RWPE2 (cell line): ENCODE data around the gene DBP.

Experiments used
- ATAC-seq: fragments of 200-7000 bp; cut with Tn5 transposase; 3 replicates; pipeline ENCODE4 v1.9.1; 2021; ENCODE audit warnings: low read depth
- DNase-seq: peaks from one replicate; pipeline ENCODE4 v3.0.0-alpha.2; 2020; ENCODE audit warnings: low spot score
- H3K27ac ChIP-seq: fragments of 450-650 bp; 2 replicates; pipeline ENCODE4 v1.5.1; 2017; ENCODE audit warnings: mild to moderate bottlenecking; ENCODE audit not compliant: poor library complexity, severe bottlenecking
- H3K27me3 ChIP-seq: fragments of 250-450 bp; sonication (Bioruptor Pico); 2 replicates; pipeline ENCODE4 v1.5.1; 2021; ENCODE audit warnings: mild to moderate bottlenecking, moderate library complexity; ENCODE audit not compliant: insufficient read depth, poor library complexity, severe bottlenecking
- H3K36me3 ChIP-seq: fragments of 250-450 bp; sonication (Bioruptor Pico); 2 replicates; pipeline ENCODE4 v1.5.1; 2020; ENCODE audit warnings: low read depth, mild to moderate bottlenecking, moderate library complexity
- H3K4me1 ChIP-seq: fragments of 250-450 bp; sonication (Bioruptor Pico); 2 replicates; pipeline ENCODE4 v1.5.1; 2021; ENCODE audit warnings: mild to moderate bottlenecking, moderate library complexity; ENCODE audit not compliant: insufficient read depth, poor library complexity, severe bottlenecking
- H3K4me3 ChIP-seq: fragments of 250-450 bp; sonication (Bioruptor Pico); 2 replicates; pipeline ENCODE4 v1.5.1; 2021; ENCODE audit warnings: mild to moderate bottlenecking, moderate library complexity; ENCODE audit not compliant: severe bottlenecking
- H3K9me3 ChIP-seq: fragments of 250-450 bp; sonication (Bioruptor Pico); 2 replicates; pipeline ENCODE4 v1.5.1; 2021; ENCODE audit warnings: mild to moderate bottlenecking, moderate library complexity; ENCODE audit not compliant: severe bottlenecking
- TF ChIP-seq, protein P1 (sequence below): fragments of 450-650 bp; IDR thresholded peaks from one replicate; pipeline ENCODE4 v1.5.1; 2017; ENCODE audit warnings: mild to moderate bottlenecking, moderate library complexity; ENCODE audit not compliant: poor library complexity, severe bottlenecking

The DBP gene

DNA sequence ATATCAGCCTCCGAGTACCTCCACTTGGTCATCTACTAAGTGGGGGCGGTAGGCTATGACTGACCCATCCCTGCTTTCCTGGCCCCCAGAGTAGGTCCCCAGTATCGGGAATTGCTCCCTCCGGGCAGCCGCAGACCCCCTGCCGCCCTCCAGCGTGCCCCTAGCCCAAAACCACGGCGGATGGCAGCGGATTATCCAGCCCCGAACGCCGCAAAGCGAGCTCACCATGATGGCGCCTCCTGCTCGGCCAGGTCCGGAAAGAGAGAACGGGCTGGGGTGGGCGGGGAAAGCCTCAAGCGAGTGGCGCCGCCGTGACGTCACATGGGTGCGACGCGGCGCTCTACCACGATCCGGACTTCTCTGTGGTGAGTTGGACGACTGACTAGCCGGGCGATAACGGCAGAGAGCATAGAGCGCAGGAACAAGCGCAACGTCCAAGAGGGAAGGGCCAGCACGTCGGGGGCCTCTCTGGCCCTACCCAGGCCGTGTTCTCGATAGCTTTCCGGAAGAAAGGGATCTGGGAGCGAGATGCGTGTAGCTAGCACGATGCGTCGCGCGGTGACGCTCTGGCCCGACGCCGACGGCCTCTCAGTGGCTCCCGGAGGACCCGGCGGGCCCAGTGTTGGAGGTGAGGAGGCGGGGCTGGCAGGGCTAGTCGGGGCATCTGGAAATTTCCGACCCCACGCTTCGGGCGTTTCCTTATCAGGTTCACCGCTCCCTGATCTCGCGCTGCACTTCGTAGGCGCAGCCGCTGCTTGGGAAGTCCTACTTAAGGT, 18.1 kb downstream of the DBP start, which contains the start of the genes RPL18 and SPHK2:
Gene RPL18, minus strand, starts transcription at position 263 of the 776 bp plus-strand sequence. Its CDS starts 35 bp downstream, at position 228.
Gene SPHK2, plus strand, starts transcription at position 591 of the 776 bp plus-strand sequence. CDS start 1,009 bp downstream, outside the sequence.
- Histone ChIP-seq H3K27me3 (no peaks in the 10 kb centered on the region), H3K4me1 (peaks cover 33% of the 10 kb centered on the region), H3K36me3 (peaks cover 40% of the 10 kb centered on the region), H3K9me3 (no peaks in the 10 kb centered on the region), H3K4me3 (peak within 1 kb of the TSS; percentile 77), H3K27ac (peak within 1 kb of the TSS; percentile 78)
- ATAC-seq (peak; percentile 74), DNase-seq (peak; percentile 97)
- TF ChIP-seq, protein P1, sequence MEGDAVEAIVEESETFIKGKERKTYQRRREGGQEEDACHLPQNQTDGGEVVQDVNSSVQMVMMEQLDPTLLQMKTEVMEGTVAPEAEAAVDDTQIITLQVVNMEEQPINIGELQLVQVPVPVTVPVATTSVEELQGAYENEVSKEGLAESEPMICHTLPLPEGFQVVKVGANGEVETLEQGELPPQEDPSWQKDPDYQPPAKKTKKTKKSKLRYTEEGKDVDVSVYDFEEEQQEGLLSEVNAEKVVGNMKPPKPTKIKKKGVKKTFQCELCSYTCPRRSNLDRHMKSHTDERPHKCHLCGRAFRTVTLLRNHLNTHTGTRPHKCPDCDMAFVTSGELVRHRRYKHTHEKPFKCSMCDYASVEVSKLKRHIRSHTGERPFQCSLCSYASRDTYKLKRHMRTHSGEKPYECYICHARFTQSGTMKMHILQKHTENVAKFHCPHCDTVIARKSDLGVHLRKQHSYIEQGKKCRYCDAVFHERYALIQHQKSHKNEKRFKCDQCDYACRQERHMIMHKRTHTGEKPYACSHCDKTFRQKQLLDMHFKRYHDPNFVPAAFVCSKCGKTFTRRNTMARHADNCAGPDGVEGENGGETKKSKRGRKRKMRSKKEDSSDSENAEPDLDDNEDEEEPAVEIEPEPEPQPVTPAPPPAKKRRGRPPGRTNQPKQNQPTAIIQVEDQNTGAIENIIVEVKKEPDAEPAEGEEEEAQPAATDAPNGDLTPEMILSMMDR = peak; percentile 7

DNA sequence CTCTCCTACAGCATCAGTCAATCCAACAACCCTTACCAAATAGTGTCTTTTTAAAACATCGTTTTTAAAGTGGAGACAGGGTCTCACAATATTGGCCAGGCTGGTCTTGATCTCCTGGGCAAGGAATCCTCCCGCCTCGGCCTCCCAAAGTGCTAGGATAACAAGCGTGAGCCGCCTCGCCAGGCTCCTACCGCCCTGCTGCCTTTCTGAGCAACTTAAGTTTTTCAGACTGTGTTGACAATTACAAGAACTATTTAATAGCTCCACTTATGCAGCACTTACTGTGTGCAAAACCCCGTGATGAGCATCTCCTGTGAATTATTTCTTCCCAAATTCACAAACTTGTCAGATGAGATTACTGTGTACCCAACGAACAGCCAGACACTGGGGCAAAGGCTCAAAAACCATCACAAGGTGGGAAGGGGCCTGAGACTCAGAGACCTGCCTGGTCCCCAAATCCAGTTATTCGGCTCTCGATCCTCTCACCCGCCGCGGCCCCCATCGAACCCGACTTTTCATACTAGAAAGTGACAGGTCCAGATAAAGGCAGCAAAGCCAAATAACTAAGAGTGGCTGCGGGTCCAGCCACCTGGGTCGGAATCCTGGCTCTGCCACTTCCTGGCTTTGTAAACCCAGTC, 18.8 kb downstream of the DBP start:
- H3K27me3 ChIP-seq = no peaks in the 10 kb centered on the region
- peaks cover 40% of the 10 kb centered on the region for H3K36me3 ChIP-seq
- TF ChIP-seq, protein P1 = no peak
- DNase-seq (no peak), ATAC-seq (no peak)
- H3K9me3 ChIP-seq = no peaks in the 10 kb centered on the region
- H3K4me1 ChIP-seq = peaks cover 28% of the 10 kb centered on the region
- H3K27ac ChIP-seq = peak overlapping the region; percentile 78
- peak overlapping the region; percentile 77 for H3K4me3 ChIP-seq

DNA sequence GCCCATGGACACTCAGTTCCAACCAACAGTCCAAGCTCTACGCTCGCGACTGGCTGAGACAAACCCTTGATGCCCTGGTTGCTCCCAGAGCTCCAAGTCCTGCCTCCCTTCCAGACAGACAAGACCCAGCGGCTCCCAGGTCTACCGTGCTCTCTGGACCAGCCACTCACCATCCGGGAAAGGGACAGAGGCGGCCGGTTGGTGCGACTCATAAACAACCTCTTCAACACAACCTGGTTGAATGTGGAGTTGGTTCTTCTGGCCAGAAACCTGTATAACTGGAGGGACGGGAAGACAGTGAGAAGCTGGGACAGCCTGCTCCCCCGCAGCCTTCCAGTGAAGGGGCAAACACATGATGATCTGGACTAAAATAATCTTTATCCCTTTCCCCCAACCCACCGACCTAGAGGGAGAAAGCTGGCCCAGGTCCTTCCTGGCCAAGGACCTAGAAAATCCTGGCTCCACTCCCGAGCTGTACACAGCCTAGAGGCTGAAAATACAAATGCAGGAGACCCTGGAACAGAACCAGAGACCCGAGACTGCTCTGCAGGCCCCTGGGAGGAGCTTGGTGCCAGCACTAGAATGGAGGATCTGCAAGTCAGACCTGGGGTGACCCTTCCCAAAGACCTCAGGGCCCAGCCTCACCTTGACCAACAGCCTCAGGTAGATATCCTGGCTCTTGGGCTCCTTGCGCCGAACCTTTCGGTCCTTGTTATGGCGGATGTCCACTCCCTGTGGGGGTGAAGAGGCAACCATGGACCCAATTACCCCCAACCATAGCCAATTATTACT, 19.8 kb downstream of the DBP start:
- peak overlapping the region; percentile 77 for H3K4me3 ChIP-seq
- DNase-seq = no peak
- H3K9me3 ChIP-seq = no peaks in the 10 kb centered on the region
- peak overlapping the region; percentile 78 for H3K27ac ChIP-seq
- no peak for ATAC-seq
- TF ChIP-seq, protein P1 = no peak
- H3K36me3 ChIP-seq = peaks cover 40% of the 10 kb centered on the region
- H3K27me3 ChIP-seq = no peaks in the 10 kb centered on the region
- peaks cover 25% of the 10 kb centered on the region for H3K4me1 ChIP-seq

DNA sequence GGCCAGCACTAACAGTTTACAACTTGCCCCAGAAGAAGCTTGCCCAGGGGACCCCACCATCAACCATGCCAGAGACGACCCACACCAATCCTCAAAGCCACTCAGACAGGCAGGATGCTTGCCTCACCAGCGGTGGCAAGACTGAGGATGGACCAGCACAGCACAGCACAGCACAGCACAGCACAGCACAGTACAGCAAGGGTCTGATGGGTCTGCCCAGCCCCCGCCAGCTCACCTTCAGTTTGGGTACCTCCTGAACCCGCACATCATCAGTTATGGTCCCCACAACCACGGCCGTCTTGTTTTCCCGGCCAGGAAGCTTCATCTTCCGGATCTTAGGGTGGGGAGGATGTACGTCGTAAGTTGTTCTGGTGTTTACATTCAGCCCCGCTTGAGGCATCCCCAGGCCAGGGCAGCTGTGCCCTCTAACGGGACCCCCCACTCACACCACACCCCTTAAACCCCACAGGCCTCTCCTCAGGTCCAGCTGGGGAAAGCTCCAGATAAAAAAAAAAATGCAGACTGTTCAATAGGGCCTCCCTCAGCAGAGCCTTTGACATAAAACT, 20.6 kb downstream of the DBP start:
- DNase-seq (no peak), ATAC-seq (no peak)
- Histone ChIP-seq H3K36me3 (peaks cover 40% of the 10 kb centered on the region), H3K4me1 (peaks cover 25% of the 10 kb centered on the region), H3K27ac (peak overlapping the region; percentile 78), H3K9me3 (no peaks in the 10 kb centered on the region), H3K27me3 (no peaks in the 10 kb centered on the region), H3K4me3 (no peak overlapping the region)
- TF ChIP-seq, protein P1 = no peak
